SK-N-SH (cell line): ENCODE data around the gene TXNDC5.

ENCODE experiments used
- EZH2phosphoT487 ChIP-seq: fragments of 200-600 bp; sonication (generic); IDR thresholded peaks from 2 replicates; pipeline ENCODE4 v1.6.1; 2017; ENCODE audit warnings: low read depth, mixed run types, mild to moderate bottlenecking, antibody characterized with exemption, moderate library complexity, borderline replicate concordance
- FOXM1 ChIP-seq: IDR thresholded peaks from 2 replicates; pipeline ENCODE4 v1.4.0; 2012; ENCODE audit warnings: low read depth, mild to moderate bottlenecking
- JUND ChIP-seq: IDR thresholded peaks from 2 replicates; pipeline ENCODE4 v1.4.0; 2012
- MAX ChIP-seq: IDR thresholded peaks from 2 replicates; pipeline ENCODE4 v1.4.0; 2012; ENCODE audit warnings: low read depth
- NFIC ChIP-seq: IDR thresholded peaks from 2 replicates; pipeline ENCODE4 v1.4.0; 2012; ENCODE audit warnings: borderline replicate concordance
- POLR2AphosphoS5 ChIP-seq: IDR thresholded peaks from 2 replicates; pipeline ENCODE4 v1.6.1; 2012; ENCODE audit warnings: low read depth, low read length
- RAD21 ChIP-seq: IDR thresholded peaks from 2 replicates; pipeline ENCODE4 v1.6.1; 2012; ENCODE audit warnings: mild to moderate bottlenecking, low read length
- RCOR1 ChIP-seq: fragments of 150-350 bp; IDR thresholded peaks from 2 replicates; pipeline ENCODE4 v1.6.1; 2017; ENCODE audit warnings: antibody characterized with exemption, low read length
- RFX5 ChIP-seq: IDR thresholded peaks from 2 replicates; pipeline ENCODE4 v1.6.1; 2012; ENCODE audit warnings: mild to moderate bottlenecking, improper control_type of control experiment, low read length
- SIN3A ChIP-seq: IDR thresholded peaks from 2 replicates; pipeline ENCODE4 v1.6.1; 2012; ENCODE audit warnings: low read depth, mild to moderate bottlenecking, low read length, moderate library complexity, borderline replicate concordance
- SMC3 ChIP-seq: IDR thresholded peaks from 2 replicates; pipeline ENCODE4 v1.6.1; 2012; ENCODE audit warnings: low read depth, low read length, improper control_type of control experiment
- TF ChIP-seq, protein P1 (sequence below): IDR thresholded peaks from 2 replicates; pipeline ENCODE4 v1.6.1; 2012; ENCODE audit warnings: mild to moderate bottlenecking, low read depth, low read length, moderate library complexity
- TF ChIP-seq, protein P2 (sequence below): fragments of 200-600 bp; sonication (generic); IDR thresholded peaks from 2 replicates; pipeline ENCODE4 v1.6.1; 2017; ENCODE audit warnings: antibody characterized with exemption, mild to moderate bottlenecking, moderate library complexity

DNA sequence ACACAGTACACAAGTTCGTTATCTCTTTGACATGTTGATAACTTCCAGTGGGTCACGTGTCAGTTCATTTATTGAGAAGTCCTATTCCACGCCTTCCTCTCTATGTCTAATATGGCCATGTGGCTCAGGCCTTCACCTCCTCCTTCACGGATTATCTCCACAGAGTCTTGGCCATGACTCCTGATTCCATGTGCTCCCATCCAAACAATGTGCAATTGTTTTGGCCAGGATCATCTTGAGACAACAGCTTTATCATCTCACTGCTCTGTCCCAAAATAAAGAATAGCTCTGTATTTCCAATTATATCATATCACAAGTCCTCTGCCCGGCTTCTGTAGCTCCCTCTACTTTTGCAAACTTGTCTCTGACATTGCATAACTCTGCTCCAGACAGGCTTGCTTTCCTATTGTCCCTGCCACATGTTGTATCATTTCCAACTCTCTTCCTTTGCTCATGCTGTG, 11.1 kb upstream of the TXNDC5 start:
- TF ChIP-seq, protein P1, sequence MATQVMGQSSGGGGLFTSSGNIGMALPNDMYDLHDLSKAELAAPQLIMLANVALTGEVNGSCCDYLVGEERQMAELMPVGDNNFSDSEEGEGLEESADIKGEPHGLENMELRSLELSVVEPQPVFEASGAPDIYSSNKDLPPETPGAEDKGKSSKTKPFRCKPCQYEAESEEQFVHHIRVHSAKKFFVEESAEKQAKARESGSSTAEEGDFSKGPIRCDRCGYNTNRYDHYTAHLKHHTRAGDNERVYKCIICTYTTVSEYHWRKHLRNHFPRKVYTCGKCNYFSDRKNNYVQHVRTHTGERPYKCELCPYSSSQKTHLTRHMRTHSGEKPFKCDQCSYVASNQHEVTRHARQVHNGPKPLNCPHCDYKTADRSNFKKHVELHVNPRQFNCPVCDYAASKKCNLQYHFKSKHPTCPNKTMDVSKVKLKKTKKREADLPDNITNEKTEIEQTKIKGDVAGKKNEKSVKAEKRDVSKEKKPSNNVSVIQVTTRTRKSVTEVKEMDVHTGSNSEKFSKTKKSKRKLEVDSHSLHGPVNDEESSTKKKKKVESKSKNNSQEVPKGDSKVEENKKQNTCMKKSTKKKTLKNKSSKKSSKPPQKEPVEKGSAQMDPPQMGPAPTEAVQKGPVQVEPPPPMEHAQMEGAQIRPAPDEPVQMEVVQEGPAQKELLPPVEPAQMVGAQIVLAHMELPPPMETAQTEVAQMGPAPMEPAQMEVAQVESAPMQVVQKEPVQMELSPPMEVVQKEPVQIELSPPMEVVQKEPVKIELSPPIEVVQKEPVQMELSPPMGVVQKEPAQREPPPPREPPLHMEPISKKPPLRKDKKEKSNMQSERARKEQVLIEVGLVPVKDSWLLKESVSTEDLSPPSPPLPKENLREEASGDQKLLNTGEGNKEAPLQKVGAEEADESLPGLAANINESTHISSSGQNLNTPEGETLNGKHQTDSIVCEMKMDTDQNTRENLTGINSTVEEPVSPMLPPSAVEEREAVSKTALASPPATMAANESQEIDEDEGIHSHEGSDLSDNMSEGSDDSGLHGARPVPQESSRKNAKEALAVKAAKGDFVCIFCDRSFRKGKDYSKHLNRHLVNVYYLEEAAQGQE, result no peak
- TF ChIP-seq RCOR1 (no peak), SMC3 (no peak), RFX5 (no peak), FOXM1 (no peak), POLR2AphosphoS5 (no peak), RAD21 (no peak), SIN3A (no peak), MAX (no peak), EZH2phosphoT487 (no peak), JUND (no peak), NFIC (no peak)
- TF ChIP-seq, protein P2, sequence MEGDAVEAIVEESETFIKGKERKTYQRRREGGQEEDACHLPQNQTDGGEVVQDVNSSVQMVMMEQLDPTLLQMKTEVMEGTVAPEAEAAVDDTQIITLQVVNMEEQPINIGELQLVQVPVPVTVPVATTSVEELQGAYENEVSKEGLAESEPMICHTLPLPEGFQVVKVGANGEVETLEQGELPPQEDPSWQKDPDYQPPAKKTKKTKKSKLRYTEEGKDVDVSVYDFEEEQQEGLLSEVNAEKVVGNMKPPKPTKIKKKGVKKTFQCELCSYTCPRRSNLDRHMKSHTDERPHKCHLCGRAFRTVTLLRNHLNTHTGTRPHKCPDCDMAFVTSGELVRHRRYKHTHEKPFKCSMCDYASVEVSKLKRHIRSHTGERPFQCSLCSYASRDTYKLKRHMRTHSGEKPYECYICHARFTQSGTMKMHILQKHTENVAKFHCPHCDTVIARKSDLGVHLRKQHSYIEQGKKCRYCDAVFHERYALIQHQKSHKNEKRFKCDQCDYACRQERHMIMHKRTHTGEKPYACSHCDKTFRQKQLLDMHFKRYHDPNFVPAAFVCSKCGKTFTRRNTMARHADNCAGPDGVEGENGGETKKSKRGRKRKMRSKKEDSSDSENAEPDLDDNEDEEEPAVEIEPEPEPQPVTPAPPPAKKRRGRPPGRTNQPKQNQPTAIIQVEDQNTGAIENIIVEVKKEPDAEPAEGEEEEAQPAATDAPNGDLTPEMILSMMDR, result no peak
